HG02981 (cell line): ENCODE measurements around the gene ODAD2.

Experiments used
- ATAC-seq: cut with Tn5 transposase; IDR thresholded peaks from one replicate; pipeline ENCODE4 v1.9.1; 2021; ENCODE audit warnings: mild to moderate bottlenecking, moderate library complexity; ENCODE audit not compliant: unreplicated experiment

ODAD2 gene

GRCh38 chr10:27783660-27784059 lies 215.2 kb downstream of the ODAD2 start:
- no peak for ATAC-seq

DNA sequence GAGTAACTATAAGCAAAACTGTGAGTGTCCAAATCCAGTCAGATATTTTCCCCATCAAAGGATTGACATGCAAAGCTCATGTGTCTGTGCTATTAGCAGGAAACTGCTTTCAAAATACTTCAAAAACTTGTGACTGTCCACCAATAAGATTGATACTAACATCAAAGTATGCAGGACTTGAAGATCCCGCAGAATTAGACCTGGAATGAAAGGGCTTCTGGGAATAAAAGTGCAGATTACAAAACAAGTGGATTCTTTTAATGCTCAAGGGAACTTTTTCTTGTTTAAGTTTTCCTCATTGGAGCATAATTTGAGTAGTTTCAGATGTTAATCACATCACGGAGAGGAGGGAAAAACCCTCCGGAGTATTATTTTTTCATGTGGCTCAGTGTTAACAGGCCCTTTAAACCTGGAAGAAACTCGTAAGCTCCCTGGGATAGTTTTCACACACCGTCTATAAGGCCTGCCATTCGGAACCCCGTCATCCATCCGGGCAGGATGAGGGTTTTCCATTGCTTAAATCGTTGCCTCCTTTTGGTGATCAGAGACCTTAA lies 219.3 kb downstream of the ODAD2 start:
- no peak for ATAC-seq

- ATAC-seq, result no peak
These were observed 224.0 kb downstream of the ODAD2 start for GRCh38 chr10:27774831-27775230.

- no peak for ATAC-seq
These were observed 227.6 kb downstream of the ODAD2 start for GRCh38 chr10:27771231-27771630.

DNA sequence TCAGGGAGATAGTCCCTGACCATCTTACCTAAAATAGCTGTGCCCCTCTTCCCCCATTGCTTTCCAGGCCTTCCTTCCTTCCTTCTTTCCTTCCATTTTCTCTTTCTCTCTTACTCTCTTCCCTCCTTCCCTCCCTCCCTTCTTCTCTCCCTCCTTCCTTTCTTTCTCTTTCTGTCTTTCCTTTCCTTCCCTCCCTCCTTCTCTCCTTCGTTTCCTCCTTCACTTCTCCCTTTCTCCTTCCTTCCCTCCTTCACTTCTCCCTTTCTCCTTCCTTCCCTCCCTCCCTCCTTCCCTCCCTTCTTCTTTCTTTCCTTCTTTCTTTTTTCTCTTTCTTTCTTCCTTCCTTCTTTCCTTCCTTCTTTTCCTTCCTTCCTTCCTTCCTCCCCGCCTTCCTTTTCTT lies 228.7 kb downstream of the ODAD2 start:
- no peak for ATAC-seq
